IMR-90 (cell line): ENCODE measurements around the gene RIMS1.

Source experiments
- CEBPB ChIP-seq: IDR thresholded peaks from 2 replicates; pipeline ENCODE4 v1.6.1; 2012; ENCODE audit warnings: low read depth, low read length, improper control_type of control experiment
- CHD1 ChIP-seq: IDR thresholded peaks from 2 replicates; pipeline ENCODE4 v1.6.1; 2012; ENCODE audit warnings: low read depth, low read length, improper control_type of control experiment
- CTCF ChIP-seq: conservative IDR thresholded peaks from 2 replicates; pipeline ENCODE4 v1.5.1; 2012; ENCODE audit warnings: mild to moderate bottlenecking, low read depth, low read length, improper control_type of control experiment
- ELK1 ChIP-seq: fragments of 150-350 bp; IDR thresholded peaks from 2 replicates; pipeline ENCODE4 v1.6.1; 2016; ENCODE audit warnings: low read depth, mild to moderate bottlenecking, low read length, moderate library complexity, borderline replicate concordance
- FOS ChIP-seq: fragments of 150-350 bp; IDR thresholded peaks from 2 replicates; pipeline ENCODE4 v1.6.1; 2016; ENCODE audit warnings: low read depth, low read length
- MAFK ChIP-seq: IDR thresholded peaks from 2 replicates; pipeline ENCODE4 v1.6.1; 2012; ENCODE audit warnings: low read depth, low read length, improper control_type of control experiment
- MAZ ChIP-seq: IDR thresholded peaks from 2 replicates; pipeline ENCODE4 v1.6.1; 2012; ENCODE audit warnings: low read depth, mild to moderate bottlenecking, low read length, improper control_type of control experiment, moderate library complexity, borderline replicate concordance
- MXI1 ChIP-seq: IDR thresholded peaks from 2 replicates; pipeline ENCODE4 v1.6.1; 2012; ENCODE audit warnings: low read depth, mild to moderate bottlenecking, low read length, moderate library complexity, borderline replicate concordance
- NFE2L2 ChIP-seq: fragments of 150-350 bp; IDR thresholded peaks from 2 replicates; pipeline ENCODE4 v1.6.1; 2016; ENCODE audit warnings: low read depth, mild to moderate bottlenecking, low read length
- POLR2A ChIP-seq: IDR thresholded peaks from 2 replicates; pipeline ENCODE4 v1.6.1; 2012; ENCODE audit warnings: mild to moderate bottlenecking, low read depth, low read length
- RAD21 ChIP-seq: IDR thresholded peaks from 2 replicates; pipeline ENCODE4 v1.6.1; 2012; ENCODE audit warnings: low read length, improper control_type of control experiment
- RCOR1 ChIP-seq: IDR thresholded peaks from 2 replicates; pipeline ENCODE4 v1.6.1; 2012; ENCODE audit warnings: mild to moderate bottlenecking, low read length, improper control_type of control experiment; ENCODE audit not compliant: insufficient replicate concordance
- RFX5 ChIP-seq: IDR thresholded peaks from 2 replicates; pipeline ENCODE4 v1.8.0; 2012; ENCODE audit warnings: low read depth, mild to moderate bottlenecking, low read length, moderate library complexity

GRCh38 chr6:72035486-72035885 is 149.1 kb downstream of the RIMS1 start:
- TF ChIP-seq POLR2A = no peak
- TF ChIP-seq CTCF = no peak
- TF ChIP-seq CEBPB = no peak
- TF ChIP-seq RAD21 = no peak
- TF ChIP-seq MXI1 = no peak
- no peak for TF ChIP-seq MAFK
- TF ChIP-seq ELK1 = no peak
- no peak for TF ChIP-seq MAZ
- no peak for TF ChIP-seq NFE2L2
- TF ChIP-seq RFX5 = no peak
- TF ChIP-seq CHD1 = no peak
- TF ChIP-seq RCOR1 = no peak
- no peak for TF ChIP-seq FOS
